Activated T-cell treated with anti-CD3 and anti-CD28 coated beads, Interleukin-2, amount 50 U/mL, for 4 hours (primary cell): ENCODE data around the gene KNG1. TPM values are rescaled to one million over a fixed set of nuclear protein-coding genes. Genes with fewer than 3 reads are reported as not detected.

Source experiments
- ATAC-seq, 2 donors: fragments of 200-7000 bp; cut with Tn5 transposase; one replicate each; pipeline ENCODE4 v1.10.0; 2021
- DNase-seq: peaks from one replicate; pipeline ENCODE4 v3.0.0-alpha.2; 2020
- H3K27me3 Mint-ChIP-seq: one replicate; pipeline ENCODE4 v1.8.0; 2021; ENCODE audit warnings: low read depth, mixed read lengths
- H3K36me3 Mint-ChIP-seq: one replicate; pipeline ENCODE4 v1.8.0; 2022; ENCODE audit warnings: mixed read lengths; ENCODE audit not compliant: insufficient read depth
- H3K4me1 Mint-ChIP-seq: one replicate; pipeline ENCODE4 v1.8.0; 2021; ENCODE audit warnings: low read depth, mixed read lengths
- H3K4me3 Mint-ChIP-seq: one replicate; pipeline ENCODE4 v1.8.0; 2021; ENCODE audit warnings: mild to moderate bottlenecking, moderate library complexity, mixed read lengths
- H3K9me3 Mint-ChIP-seq: one replicate; pipeline ENCODE4 v1.8.0; 2021; ENCODE audit warnings: mixed read lengths
- total RNA-seq, 3 donors: library from RNA; stranded (reverse); gene quantifications; one replicate each; pipeline ENCODE4 v1.2.1, GENCODE V29; 2021

Gene KNG1
- total RNA-seq, 3 donors from 2014 or later = 0.13 to 0.35 (median 0.28) TPM

DNA sequence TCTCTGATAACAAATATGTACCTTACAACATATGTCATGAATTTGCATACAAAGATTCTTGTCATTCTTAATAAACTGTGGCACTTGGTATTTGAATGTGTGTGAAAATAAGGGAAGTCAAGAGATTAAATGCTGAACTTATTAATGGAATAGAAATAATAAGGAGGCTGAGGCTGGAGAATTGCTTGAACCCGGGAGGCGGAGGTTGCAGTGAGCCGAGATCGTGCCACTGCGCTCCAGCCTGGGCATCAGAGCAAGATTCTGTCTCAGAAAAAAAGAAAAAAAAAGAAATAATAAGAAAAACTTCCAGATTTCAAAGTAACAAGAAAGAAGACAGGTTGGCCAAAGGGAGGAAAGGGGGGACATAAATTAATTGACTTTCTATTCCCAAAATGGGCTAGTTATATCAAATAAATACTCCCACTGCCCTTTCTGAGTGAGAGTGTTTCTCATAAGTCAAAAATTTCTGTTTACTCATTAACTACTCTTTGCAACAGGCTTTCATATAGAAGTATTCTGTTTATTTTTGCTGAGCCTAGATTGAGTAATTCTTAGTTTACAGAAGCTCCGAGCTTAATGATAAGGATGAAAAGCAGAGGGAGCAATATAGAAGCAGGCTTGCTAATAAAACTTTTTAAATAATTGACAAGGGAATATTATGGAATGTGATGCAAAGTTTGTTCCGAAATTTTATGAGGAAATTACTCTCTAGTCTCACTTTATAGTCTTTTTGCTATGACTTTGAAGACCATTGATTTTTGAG, 25.6 kb downstream of the KNG1 start:
- Mint-ChIP-seq H3K36me3 (no peaks in the 10 kb centered on the region), H3K9me3 (no peaks in the 10 kb centered on the region), H3K4me3 (no peak overlapping the region), H3K27me3 (no peaks in the 10 kb centered on the region), H3K4me1 (no peaks in the 10 kb centered on the region)
- ATAC-seq (no peak), DNase-seq (no peak)

GRCh38 chr3:186743666-186744065, 26.5 kb downstream of the KNG1 start:
- DNase-seq (no peak), ATAC-seq (no peak)
- Mint-ChIP-seq H3K27me3 (no peaks in the 10 kb centered on the region), H3K4me1 (no peaks in the 10 kb centered on the region), H3K4me3 (no peak overlapping the region), H3K36me3 (no peaks in the 10 kb centered on the region), H3K9me3 (no peaks in the 10 kb centered on the region)

DNA sequence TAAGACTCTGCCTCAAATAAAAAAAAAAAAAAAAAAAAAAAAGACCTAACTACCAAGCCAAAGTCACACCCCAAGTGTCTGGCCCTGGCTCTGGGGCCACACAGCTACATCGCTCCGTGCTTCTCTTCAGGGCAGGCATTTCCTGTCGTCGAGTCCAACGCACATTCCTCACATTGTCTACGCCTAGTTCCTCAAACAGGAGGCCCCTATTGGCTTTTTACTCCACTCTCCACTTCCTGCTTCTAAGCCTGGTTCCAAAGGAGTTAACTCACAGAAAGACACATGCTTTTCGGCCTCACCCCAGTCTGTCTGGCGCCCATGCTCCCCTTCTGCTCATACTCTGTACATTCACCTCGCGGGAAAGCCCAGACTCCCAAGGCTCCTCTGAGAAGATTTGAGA, 28.8 kb downstream of the KNG1 start:
- no peak overlapping the region for H3K4me3 Mint-ChIP-seq
- no peaks in the 10 kb centered on the region for H3K27me3 Mint-ChIP-seq
- no peaks in the 10 kb centered on the region for H3K9me3 Mint-ChIP-seq
- no peaks in the 10 kb centered on the region for H3K36me3 Mint-ChIP-seq
- no peaks in the 10 kb centered on the region for H3K4me1 Mint-ChIP-seq
- DNase-seq = no peak
- ATAC-seq = no peak

GRCh38 chr3:186750316-186750715, 33.2 kb downstream of the KNG1 start:
- Mint-ChIP-seq H3K4me1 (peaks cover 11% of the 10 kb centered on the region), H3K9me3 (no peaks in the 10 kb centered on the region), H3K27me3 (no peaks in the 10 kb centered on the region), H3K4me3 (no peak overlapping the region), H3K36me3 (no peaks in the 10 kb centered on the region)
- DNase-seq = no peak
- no peak for ATAC-seq

DNA sequence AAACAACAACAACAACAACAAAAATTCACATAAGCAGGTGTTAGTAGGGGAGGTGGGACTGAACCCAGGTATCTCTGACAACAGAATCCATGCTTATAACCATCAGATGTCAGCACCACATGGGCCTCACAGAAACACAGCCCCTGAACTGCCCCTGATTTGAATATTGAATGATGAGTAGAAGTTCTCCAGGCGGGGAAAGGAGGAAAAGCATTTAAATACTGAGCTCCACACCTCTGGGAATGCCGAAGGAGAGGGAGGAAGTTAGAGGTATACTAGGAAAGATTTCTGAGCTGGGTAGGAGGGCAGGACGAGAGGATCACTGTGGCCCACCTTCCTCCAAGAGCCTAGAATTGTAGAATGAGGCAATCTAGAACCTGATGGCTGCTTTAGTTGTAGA, 34.3 kb downstream of the KNG1 start:
- no peak for DNase-seq
- no peak for ATAC-seq
- Mint-ChIP-seq H3K27me3 (no peaks in the 10 kb centered on the region), H3K9me3 (no peaks in the 10 kb centered on the region), H3K36me3 (no peaks in the 10 kb centered on the region), H3K4me3 (no peak overlapping the region), H3K4me1 (peaks cover 11% of the 10 kb centered on the region)

DNA sequence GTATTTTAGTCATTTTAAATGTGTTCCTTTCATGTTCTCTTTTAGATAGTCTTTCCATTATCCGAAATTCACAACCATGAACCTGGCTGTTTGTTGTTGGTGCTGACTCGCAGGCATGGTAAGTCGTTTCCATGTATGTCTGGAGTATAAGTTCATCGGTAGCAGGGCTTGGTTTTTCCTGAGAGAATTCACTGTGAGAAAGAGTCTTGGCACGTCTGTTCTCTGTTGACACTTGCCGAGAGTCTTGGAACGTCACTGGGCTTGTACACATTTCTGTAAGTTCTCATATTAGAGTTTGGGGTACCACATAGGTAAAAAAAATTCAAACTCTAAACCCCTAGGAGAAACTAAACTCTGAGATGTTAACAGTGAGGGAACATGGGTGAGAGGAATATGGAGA, 36.8 kb downstream of the KNG1 start:
- peaks cover 11% of the 10 kb centered on the region for H3K4me1 Mint-ChIP-seq
- H3K36me3 Mint-ChIP-seq = no peaks in the 10 kb centered on the region
- no peaks in the 10 kb centered on the region for H3K27me3 Mint-ChIP-seq
- ATAC-seq (no peak), DNase-seq (no peak)
- H3K4me3 Mint-ChIP-seq = no peak overlapping the region
- no peaks in the 10 kb centered on the region for H3K9me3 Mint-ChIP-seq

DNA sequence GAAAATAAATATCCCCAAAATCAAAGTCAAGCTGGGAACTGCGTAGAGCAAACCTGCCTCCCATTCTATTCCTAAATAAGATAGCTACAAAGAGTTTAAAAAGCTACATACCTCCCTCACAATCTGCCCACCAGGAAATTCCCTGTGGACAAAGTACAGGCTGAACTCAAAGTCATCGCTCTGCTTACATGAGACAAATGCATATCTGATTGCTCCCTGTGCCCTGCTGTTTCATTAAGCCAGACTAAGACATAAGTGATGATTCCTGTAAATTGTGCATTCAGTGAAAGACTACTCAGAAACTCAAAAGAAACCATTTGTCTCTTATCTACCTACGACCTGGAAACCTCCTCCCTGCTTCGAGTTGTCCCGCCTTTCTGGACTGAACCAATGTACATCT, 37.7 kb downstream of the KNG1 start:
- Mint-ChIP-seq H3K27me3 (no peaks in the 10 kb centered on the region), H3K4me3 (no peak overlapping the region), H3K36me3 (no peaks in the 10 kb centered on the region), H3K9me3 (no peaks in the 10 kb centered on the region), H3K4me1 (peaks cover 11% of the 10 kb centered on the region)
- DNase-seq (no peak), ATAC-seq (no peak)

GRCh38 chr3:186757214-186757613, 40.1 kb downstream of the KNG1 start:
- Mint-ChIP-seq H3K9me3 (no peaks in the 10 kb centered on the region), H3K4me1 (peaks cover 13% of the 10 kb centered on the region), H3K27me3 (no peaks in the 10 kb centered on the region), H3K4me3 (no peak overlapping the region), H3K36me3 (no peaks in the 10 kb centered on the region)
- no peak for DNase-seq
- ATAC-seq = no peak

DNA sequence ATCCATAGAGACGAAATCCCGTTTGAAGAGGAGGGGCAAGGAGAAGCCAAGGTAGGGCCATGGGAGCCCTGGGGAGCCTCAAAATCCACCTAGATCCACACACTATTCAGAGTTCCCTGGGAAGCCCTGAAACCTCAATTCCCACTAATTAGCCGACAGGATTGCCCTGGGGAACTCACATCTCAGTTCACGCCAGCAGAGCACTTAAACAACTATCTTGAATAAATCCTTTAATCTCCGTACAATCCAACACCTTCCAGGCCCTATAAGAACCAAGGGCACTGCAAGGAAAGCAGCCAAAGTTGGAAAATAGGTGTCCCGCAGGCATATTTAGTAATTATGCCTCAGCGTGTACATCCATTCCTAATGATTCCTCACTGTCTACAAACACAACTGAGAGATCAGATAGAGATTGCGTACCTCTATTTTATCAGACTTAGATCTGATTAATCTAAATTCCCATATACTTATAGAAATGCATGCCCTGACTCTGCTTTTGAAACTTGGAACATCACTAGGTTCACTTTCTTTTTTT, 40.6 kb downstream of the KNG1 start:
- DNase-seq (no peak), ATAC-seq (no peak)
- Mint-ChIP-seq H3K27me3 (no peaks in the 10 kb centered on the region), H3K4me3 (no peak overlapping the region), H3K4me1 (peaks cover 13% of the 10 kb centered on the region), H3K36me3 (no peaks in the 10 kb centered on the region), H3K9me3 (no peaks in the 10 kb centered on the region)

- Mint-ChIP-seq H3K27me3 (no peaks in the 10 kb centered on the region), H3K36me3 (no peaks in the 10 kb centered on the region), H3K9me3 (no peaks in the 10 kb centered on the region), H3K4me1 (peaks cover 2% of the 10 kb centered on the region), H3K4me3 (no peak overlapping the region)
- no peak for ATAC-seq
- DNase-seq = no peak
These were observed 42.2 kb downstream of the KNG1 start for GRCh38 chr3:186759231-186759930.

- H3K36me3 Mint-ChIP-seq = no peaks in the 10 kb centered on the region
- H3K9me3 Mint-ChIP-seq = no peaks in the 10 kb centered on the region
- no peaks in the 10 kb centered on the region for H3K27me3 Mint-ChIP-seq
- peaks cover 2% of the 10 kb centered on the region for H3K4me1 Mint-ChIP-seq
- DNase-seq (no peak), ATAC-seq (peak; percentile 58 to 63)
- H3K4me3 Mint-ChIP-seq = no peak overlapping the region
These were observed 43.1 kb downstream of the KNG1 start for GRCh38 chr3:186760141-186760833.

DNA sequence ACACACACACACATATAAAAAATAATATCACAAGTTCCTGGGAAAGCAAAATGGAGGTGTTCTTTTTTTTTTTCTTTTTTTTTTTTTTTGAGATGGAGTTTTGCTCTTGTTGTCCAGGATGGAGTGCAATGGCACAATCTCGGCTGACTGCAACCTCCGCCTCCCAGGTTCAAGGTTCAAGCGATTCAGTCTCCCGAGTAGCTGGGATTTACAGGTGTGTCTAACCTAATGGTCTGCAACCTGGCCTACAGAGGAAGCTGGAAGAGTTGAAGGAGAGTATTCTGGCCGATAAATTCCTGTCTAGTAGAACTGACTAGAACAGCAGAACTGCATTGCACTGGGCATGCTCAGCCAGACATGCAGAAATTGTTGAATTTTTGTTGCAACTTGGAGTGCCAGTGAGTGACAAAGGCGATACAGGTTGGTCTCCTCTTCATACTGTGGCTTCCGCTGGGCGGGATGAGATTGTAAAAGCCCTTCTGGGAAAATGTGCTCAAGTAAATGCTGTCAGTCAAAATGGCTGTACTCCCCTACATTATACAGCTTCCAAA, 43.8 kb downstream of the KNG1 start:
- H3K36me3 Mint-ChIP-seq = no peaks in the 10 kb centered on the region
- H3K27me3 Mint-ChIP-seq = no peaks in the 10 kb centered on the region
- H3K4me1 Mint-ChIP-seq = peaks cover 2% of the 10 kb centered on the region
- DNase-seq (no peak), ATAC-seq (no peak)
- H3K4me3 Mint-ChIP-seq = no peak overlapping the region
- H3K9me3 Mint-ChIP-seq = no peaks in the 10 kb centered on the region

DNA sequence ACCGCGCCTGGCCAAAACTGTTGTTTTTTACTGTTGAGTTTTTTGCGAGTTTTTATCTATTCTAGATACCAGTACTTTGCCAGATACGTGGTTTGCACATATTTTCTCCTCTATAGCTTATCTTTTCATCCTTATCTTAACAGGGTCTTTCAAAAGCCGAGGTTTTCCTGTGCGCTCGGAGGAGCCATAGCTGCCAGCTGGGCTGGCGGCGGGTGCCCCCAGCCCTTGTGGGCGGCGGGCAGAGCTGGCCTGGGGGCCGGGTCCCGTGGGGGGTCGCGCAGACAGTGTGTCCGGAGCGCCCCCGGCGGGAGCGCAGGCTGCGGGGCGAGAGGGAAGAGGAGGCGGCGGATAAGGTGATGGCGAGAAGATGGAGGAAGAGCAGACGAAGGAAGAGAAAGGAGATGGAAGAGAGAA, 55.1 kb downstream of the KNG1 start:
- peak overlapping the region; percentile 92 for H3K4me3 Mint-ChIP-seq
- peaks cover 15% of the 10 kb centered on the region for H3K4me1 Mint-ChIP-seq
- H3K27me3 Mint-ChIP-seq = no peaks in the 10 kb centered on the region
- DNase-seq (no peak), ATAC-seq (peak; percentile 53)
- peaks cover 3% of the 10 kb centered on the region for H3K9me3 Mint-ChIP-seq
- no peaks in the 10 kb centered on the region for H3K36me3 Mint-ChIP-seq

- DNase-seq (peak; percentile 57), ATAC-seq (peak; percentile 91 to 93)
- Mint-ChIP-seq H3K4me1 (peaks cover 15% of the 10 kb centered on the region), H3K27me3 (no peaks in the 10 kb centered on the region), H3K4me3 (peak overlapping the region; percentile 92), H3K36me3 (no peaks in the 10 kb centered on the region), H3K9me3 (peaks cover 3% of the 10 kb centered on the region)
These were observed 55.7 kb downstream of the KNG1 start for GRCh38 chr3:186772701-186773417.
